Astrocyte of the cerebellum (primary cell): ENCODE results near the gene RABEPK.
A peak's percentile ranks its signal among the peaks of the same experiment; 100 is the strongest.
"Not testable (repeated sequence)": the region's sequence is repeated elsewhere in the genome, so short reads cannot be mapped to it uniquely, and the experiment has no call there.

Source experiments
- DNase-seq: peaks from one replicate; pipeline ENCODE4 v3.0.0-alpha.2; 2011; ENCODE audit warnings: low read depth
- H3K4me3 ChIP-seq: 2 replicates; pipeline ENCODE4 v1.5.1; 2011; ENCODE audit warnings: mild to moderate bottlenecking, low read depth, low read length, moderate library complexity
- in situ Hi-C: cut with HindIII; loops from 2 replicates; pipeline ENCODE4 v1.10.0; 2017; ENCODE audit warnings: low sequenced_read_pairs
- TF ChIP-seq, protein P1 (sequence below): IDR thresholded peaks from 2 replicates; pipeline ENCODE4 v1.5.1; 2012; ENCODE audit warnings: low read length, low read depth, moderate library complexity, mild to moderate bottlenecking; ENCODE audit errors: missing control alignments

Gene RABEPK

GRCh38 chr9:125258160-125258785 is 57.9 kb downstream of the RABEPK start:
- TF ChIP-seq, protein P1, sequence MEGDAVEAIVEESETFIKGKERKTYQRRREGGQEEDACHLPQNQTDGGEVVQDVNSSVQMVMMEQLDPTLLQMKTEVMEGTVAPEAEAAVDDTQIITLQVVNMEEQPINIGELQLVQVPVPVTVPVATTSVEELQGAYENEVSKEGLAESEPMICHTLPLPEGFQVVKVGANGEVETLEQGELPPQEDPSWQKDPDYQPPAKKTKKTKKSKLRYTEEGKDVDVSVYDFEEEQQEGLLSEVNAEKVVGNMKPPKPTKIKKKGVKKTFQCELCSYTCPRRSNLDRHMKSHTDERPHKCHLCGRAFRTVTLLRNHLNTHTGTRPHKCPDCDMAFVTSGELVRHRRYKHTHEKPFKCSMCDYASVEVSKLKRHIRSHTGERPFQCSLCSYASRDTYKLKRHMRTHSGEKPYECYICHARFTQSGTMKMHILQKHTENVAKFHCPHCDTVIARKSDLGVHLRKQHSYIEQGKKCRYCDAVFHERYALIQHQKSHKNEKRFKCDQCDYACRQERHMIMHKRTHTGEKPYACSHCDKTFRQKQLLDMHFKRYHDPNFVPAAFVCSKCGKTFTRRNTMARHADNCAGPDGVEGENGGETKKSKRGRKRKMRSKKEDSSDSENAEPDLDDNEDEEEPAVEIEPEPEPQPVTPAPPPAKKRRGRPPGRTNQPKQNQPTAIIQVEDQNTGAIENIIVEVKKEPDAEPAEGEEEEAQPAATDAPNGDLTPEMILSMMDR = no peak
- no peak for DNase-seq
- H3K4me3 ChIP-seq = no peak overlapping the region
- in situ Hi-C loops = no loop called here

- in situ Hi-C loops = no loop called here
- no peak for DNase-seq
- TF ChIP-seq, protein P1 = no peak
- no peak overlapping the region for H3K4me3 ChIP-seq
These were observed 58.6 kb downstream of the RABEPK start for GRCh38 chr9:125258832-125259534.

DNA sequence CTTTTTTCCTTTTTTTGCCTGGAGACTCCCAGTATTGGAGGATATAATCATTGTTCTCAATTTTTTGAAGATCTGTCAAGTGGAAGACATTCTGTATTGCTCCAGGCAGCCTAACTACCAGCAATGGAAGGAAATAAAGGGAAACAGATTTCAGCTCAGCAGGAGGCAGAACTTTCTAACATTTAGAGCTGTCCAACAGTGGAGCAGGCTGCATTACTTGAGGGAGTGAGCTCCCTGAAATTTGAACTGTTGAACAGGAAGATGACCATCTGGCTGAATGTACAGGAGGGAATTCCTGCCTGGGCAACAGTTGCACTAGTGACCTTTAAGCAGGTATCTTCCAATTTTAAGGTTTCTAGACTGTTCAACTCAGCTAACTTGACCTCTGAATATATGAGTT is 60.2 kb downstream of the RABEPK start:
- TF ChIP-seq, protein P1 = no peak
- no peak overlapping the region for H3K4me3 ChIP-seq
- in situ Hi-C loops = no loop called here
- DNase-seq = peak; percentile 19

DNA sequence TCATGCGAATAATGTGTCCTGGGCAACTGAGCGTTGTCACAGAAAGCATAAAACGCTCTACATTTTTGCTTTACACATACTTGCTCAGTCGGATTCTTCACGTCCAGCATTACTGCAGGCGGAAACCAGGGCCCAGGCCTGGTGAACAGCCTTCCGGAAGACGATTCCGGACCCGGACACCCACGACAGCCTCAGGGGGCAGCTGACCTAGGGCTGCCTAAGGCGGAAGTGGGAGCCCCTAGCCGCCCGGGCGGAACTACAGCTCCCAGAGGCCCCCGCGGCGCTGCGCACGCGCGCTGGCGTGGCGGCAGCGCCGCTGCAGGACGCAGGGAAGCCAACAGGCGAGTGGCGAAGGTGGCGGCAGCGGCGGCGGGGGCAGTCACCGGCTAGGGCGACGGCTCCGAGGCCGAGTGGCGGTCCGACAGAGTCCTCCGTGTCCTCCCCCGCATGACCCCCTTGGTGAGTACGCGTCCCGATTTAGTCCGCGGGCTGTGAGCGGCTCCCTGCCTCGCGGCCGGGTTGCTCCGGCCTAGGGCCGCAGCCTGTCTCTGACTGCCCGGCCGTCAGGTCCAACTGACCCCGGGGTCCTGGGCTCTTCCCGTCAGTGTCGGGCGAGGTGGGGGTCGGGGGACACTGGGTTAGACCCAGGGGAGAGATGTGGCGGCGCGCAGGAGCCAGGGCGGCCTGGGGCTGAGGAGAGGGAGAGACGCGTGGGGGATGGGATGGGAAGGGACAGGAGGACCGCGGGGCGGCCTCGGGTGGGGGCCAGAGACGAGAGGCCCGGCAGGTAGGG is 61.4 kb downstream of the RABEPK start, which contains the start of gene GAPVD1:
GAPVD1 (plus strand) TSS at position 326 of the 793 bp plus-strand sequence. CDS start 37,096 bp downstream, outside the sequence.
- TF ChIP-seq, protein P1 = peak; percentile 55
- peak; percentile 34 for DNase-seq
- in situ Hi-C loops = no loop called here
- peak within 1 kb of the TSS; percentile 97 for H3K4me3 ChIP-seq

DNA sequence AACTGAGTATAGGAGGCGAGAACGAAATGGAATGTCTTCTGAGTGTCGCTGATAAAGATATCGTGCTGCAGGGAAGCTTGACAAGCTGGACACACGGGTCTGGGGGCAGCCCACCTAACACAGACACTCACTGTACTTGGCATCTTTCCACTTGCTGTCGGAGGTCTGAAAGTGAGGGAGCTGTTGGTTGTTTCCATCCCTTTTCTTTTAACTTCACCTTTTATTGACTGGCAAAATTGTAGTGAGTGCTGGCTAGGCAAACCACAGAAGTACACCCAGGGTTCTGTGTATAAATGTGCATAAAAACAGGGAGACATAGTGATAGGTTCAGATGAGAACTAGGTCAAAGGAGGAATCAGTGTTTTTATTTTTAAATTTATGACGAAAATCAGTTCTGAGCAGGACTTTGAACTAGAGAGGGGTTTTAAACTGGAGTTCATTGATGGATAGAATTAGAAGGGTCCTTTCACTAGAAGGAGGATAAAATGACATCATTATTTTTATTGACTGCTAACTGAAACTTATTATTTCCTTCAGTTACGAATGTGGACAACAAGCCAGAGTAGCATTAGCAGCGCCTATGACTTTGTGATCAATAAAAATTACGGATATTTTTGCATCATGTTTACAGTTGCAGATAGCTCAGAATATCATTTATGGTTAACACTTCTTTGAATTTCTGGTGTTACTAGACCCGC is 62.1 kb downstream of the RABEPK start:
- DNase-seq = no peak
- peak overlapping the region; percentile 97 for H3K4me3 ChIP-seq

DNA sequence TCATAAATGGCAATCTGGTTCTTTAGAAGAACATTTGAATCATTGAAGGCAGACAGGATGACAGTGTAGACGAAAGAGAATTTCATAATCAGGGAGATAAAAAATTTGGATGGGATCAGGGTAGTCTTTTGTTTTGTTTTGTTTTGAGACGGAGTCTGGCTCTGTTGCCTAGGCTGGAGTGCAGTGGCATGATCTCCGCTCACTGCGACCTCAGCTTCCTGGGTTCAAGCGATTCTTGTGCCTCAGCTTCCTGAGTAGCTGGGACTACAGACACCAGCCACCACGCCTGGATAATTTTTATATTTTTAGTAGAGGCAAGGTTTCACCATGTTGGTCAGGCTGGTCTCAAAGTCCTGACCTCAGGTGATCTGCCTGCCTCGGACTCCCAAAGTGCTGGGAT is 63.7 kb downstream of the RABEPK start:
- in situ Hi-C loops, DNase-seq, H3K4me3 ChIP-seq: not testable (repeated sequence)

More for the DNA sequence above, 62.1 kb downstream of the RABEPK start:
- TF ChIP-seq, protein P1 = no peak
- in situ Hi-C loops = no loop called here
